ENCODE measurements around the gene HPCAL1. TPM values are rescaled to one million over a fixed set of nuclear protein-coding genes. Genes with fewer than 3 reads are reported as not detected.

The HPCAL1 gene
- polyA plus RNA-seq, 3 donors: 82.1 to 99.5 (median 98.0) TPM

DNA sequence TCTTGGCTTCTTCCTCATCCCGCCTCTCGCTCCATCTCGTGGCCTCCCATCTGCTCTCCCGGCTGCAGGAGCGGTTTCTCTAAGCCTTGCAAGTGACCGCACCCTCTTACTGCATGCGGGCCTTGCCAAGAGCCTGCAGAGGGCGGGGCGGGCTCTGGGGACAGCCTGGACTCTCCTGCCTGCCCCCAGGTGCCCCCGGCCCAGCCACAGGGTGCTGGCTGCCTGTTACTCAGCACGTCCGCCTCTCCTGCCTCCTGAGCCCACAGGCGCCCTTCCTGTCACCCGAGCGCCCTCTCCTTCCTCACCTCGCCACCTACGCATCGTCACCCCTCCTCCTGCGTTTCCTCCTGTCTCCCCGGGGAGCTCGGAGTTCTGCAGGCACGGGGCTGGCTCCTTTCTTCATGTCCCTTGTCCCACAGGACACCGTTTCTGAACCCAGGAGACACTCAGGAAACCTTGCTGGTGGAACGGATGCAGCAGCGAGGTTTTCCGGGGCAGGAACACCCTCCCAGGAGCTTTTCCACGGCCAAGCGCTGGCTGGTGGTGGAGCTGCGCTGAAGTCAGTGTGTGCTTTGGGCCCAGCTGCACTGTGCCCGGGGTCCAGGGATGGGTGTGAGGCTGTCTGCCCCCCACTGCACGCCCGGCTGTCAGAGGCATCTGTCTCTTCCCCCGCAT, 28.5 kb downstream of the HPCAL1 start:
- Mint-ChIP-seq H3K4me1 (peaks cover 70% of the 10 kb centered on the region), H3K36me3 (peaks cover 29 to 30% of the 10 kb centered on the region in 2 donors), H3K4me3 (peak overlapping the region; percentile 66 to 86), H3K27me3 (ENCODE audit: low read depth in 3 of 3) (peaks cover 0 to 4% (median 1%) of the 10 kb centered on the region in 3 donors), H3K9me3 (peaks cover 5 to 10% (median 8%) of the 10 kb centered on the region in 7 donors), H3K27ac (peak overlapping the region; percentile 97 to 99 (median 98))
- intact Hi-C loops (cut with micrococcal nuclease): loop anchor here (2.0 to 5.0 kb wide), 3 partner anchors 26 to 80 kb away; no protein-coding TSS in a partner anchor
- Histone ChIP-seq H3K27ac (ENCODE audit: low read depth in 1 of 2, low read length in 2 of 2) (peak overlapping the region; percentile 91 to 93), H4K20me1 (ENCODE audit: insufficient read depth, low read length) (peaks cover 53% of the 10 kb centered on the region), H3K4me2 (replicated peaks; ENCODE audit: extremely low read depth, low read length, poor library complexity, severe bottlenecking) (peak overlapping the region; percentile 72), H3K36me3 (replicated peaks in 1 of 2; ENCODE audit: control insufficient read depth in 1 of 2, insufficient read depth in 2 of 2, low read length in 2 of 2) (peaks cover 0 to 10% of the 10 kb centered on the region in 2 donors), H3K4me3 (replicated peaks in 1 of 3; ENCODE audit: low read depth in 2 of 3, low read length in 3 of 3) (peak overlapping the region in 2 of 3 experiments; percentile 28 to 63), H3K4me1 (ENCODE audit: control insufficient read depth in 1 of 2, insufficient read depth in 2 of 2, low read length in 2 of 2) (peaks cover 46 to 66% of the 10 kb centered on the region in 2 donors), H3K27me3 (ENCODE audit: control insufficient read depth in 2 of 2, insufficient read depth in 2 of 2, low read length in 2 of 2) (no peaks in the 10 kb centered on the region), H3K9ac (ENCODE audit: insufficient read depth, low read length, poor library complexity, severe bottlenecking) (peak overlapping the region; percentile 52), H3K79me2 (ENCODE audit: insufficient read depth, low read length) (peaks cover 87% of the 10 kb centered on the region), H2AFZ (ENCODE audit: insufficient read depth, low read depth, low read length, poor library complexity, severe bottlenecking) (peak overlapping the region; percentile 31), H3K9me3 (replicated peaks in 1 of 2; ENCODE audit: control insufficient read depth in 1 of 2, insufficient read depth in 1 of 2, low read length in 2 of 2) (peaks cover 7 to 8% of the 10 kb centered on the region in 2 donors)
- under 1% methylated on average over 27 of the region's 33 CpGs for WGBS (ENCODE audit: insufficient coverage)
- TF ChIP-seq, protein P1, sequence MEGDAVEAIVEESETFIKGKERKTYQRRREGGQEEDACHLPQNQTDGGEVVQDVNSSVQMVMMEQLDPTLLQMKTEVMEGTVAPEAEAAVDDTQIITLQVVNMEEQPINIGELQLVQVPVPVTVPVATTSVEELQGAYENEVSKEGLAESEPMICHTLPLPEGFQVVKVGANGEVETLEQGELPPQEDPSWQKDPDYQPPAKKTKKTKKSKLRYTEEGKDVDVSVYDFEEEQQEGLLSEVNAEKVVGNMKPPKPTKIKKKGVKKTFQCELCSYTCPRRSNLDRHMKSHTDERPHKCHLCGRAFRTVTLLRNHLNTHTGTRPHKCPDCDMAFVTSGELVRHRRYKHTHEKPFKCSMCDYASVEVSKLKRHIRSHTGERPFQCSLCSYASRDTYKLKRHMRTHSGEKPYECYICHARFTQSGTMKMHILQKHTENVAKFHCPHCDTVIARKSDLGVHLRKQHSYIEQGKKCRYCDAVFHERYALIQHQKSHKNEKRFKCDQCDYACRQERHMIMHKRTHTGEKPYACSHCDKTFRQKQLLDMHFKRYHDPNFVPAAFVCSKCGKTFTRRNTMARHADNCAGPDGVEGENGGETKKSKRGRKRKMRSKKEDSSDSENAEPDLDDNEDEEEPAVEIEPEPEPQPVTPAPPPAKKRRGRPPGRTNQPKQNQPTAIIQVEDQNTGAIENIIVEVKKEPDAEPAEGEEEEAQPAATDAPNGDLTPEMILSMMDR (IDR thresholded peaks at IDR 0.05): peak; percentile 22
- peak; percentile 50 to 61 (median 55) for DNase-seq

DNA sequence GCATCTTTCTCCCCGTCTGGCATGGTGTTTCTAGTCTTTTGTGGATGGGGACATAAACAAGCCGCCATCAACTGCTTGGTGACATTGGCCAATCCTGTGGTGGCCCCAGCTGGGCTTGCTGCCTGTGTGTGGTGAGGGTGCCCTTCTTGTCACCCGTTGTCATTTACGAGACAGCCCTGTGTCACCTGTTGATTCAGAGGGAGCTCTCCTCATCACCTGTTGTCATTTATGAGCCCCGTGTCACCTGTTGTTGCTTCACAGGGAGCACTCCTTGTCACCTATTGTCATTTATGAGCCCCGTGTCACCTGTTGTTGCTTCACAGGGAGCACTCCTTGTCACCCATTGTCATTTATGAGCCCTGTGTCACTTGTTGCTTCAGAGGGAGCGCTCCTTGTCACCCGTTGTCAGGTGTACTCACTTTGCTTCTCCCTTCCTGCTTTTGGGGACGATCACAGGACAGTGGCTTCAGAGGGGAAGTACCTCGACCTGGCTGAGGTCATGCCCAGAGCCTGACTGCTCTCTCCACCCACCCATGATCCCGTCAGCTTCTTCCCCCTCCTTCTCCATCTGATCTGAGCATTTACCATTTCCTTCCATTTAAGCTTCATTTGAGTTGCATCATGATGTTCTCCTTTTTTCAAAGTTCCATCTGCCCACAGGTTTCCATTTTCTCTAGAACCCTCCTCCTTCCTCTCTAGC, 29.1 kb downstream of the HPCAL1 start:
- Mint-ChIP-seq H3K27ac (peak overlapping the region; percentile 97 to 99 (median 98)), H3K4me1 (peaks cover 66% of the 10 kb centered on the region), H3K36me3 (peaks cover 28 to 31% of the 10 kb centered on the region in 2 donors), H3K4me3 (peak overlapping the region; percentile 66 to 86), H3K9me3 (peaks cover 5 to 10% (median 8%) of the 10 kb centered on the region in 7 donors), H3K27me3 (ENCODE audit: low read depth in 3 of 3) (peaks cover 0 to 2% (median 1%) of the 10 kb centered on the region in 3 donors)
- 3% methylated on average over 8 of the region's 11 CpGs for WGBS (ENCODE audit: insufficient coverage)
- Histone ChIP-seq H2AFZ (ENCODE audit: insufficient read depth, low read depth, low read length, poor library complexity, severe bottlenecking) (peak overlapping the region; percentile 43), H3K79me2 (ENCODE audit: insufficient read depth, low read length) (peaks cover 87% of the 10 kb centered on the region), H3K9ac (ENCODE audit: insufficient read depth, low read length, poor library complexity, severe bottlenecking) (peak overlapping the region; percentile 61), H4K20me1 (ENCODE audit: insufficient read depth, low read length) (peaks cover 53% of the 10 kb centered on the region), H3K4me1 (ENCODE audit: control insufficient read depth in 1 of 2, insufficient read depth in 2 of 2, low read length in 2 of 2) (peaks cover 46 to 59% of the 10 kb centered on the region in 2 donors), H3K4me3 (replicated peaks in 1 of 3; ENCODE audit: low read depth in 2 of 3, low read length in 3 of 3) (peak overlapping the region in 2 of 3 experiments; percentile 28 to 63), H3K27ac (ENCODE audit: low read depth in 1 of 2, low read length in 2 of 2) (peak overlapping the region; percentile 91 to 93), H3K9me3 (replicated peaks in 1 of 2; ENCODE audit: control insufficient read depth in 1 of 2, insufficient read depth in 1 of 2, low read length in 2 of 2) (peaks cover 7 to 8% of the 10 kb centered on the region in 2 donors), H3K27me3 (ENCODE audit: control insufficient read depth in 2 of 2, insufficient read depth in 2 of 2, low read length in 2 of 2) (no peaks in the 10 kb centered on the region), H3K36me3 (replicated peaks in 1 of 2; ENCODE audit: control insufficient read depth in 1 of 2, insufficient read depth in 2 of 2, low read length in 2 of 2) (peaks cover 0 to 15% of the 10 kb centered on the region in 2 donors), H3K4me2 (replicated peaks; ENCODE audit: extremely low read depth, low read length, poor library complexity, severe bottlenecking) (peak overlapping the region; percentile 72)
- DNase-seq: peak; percentile 88 to 94 (median 94)
- intact Hi-C loops (cut with micrococcal nuclease): loop anchor here (1.0 to 5.0 kb wide), 4 partner anchors 27 to 79 kb away; no protein-coding TSS in a partner anchor
- TF ChIP-seq, protein P1 (IDR thresholded peaks at IDR 0.05): no peak
